Mesodermal cell (in vitro differentiated cells): Measurements from ENCODE around the gene MMAB.

Experiments
- H3K27ac ChIP-seq: 2 replicates; pipeline ENCODE4 v1.7.0; 2013; ENCODE audit warnings: mild to moderate bottlenecking, low read depth, low read length, moderate library complexity; ENCODE audit not compliant: severe bottlenecking
- H3K36me3 ChIP-seq: 2 replicates; pipeline ENCODE4 v1.7.1; 2013; ENCODE audit warnings: mild to moderate bottlenecking, low read length, moderate library complexity; ENCODE audit not compliant: control insufficient read depth, insufficient read depth
- H3K4me1 ChIP-seq: one replicate; pipeline ENCODE4 v1.7.1; 2013; ENCODE audit warnings: mild to moderate bottlenecking, low read length; ENCODE audit not compliant: insufficient read depth, control insufficient read depth, poor library complexity, severe bottlenecking
- H3K4me3 ChIP-seq: 2 replicates; pipeline ENCODE4 v1.7.0; 2013; ENCODE audit warnings: low read length, control low read depth, mild to moderate bottlenecking; ENCODE audit not compliant: insufficient read depth, poor library complexity, severe bottlenecking; ENCODE audit errors: extremely low read depth
- H3K9me3 ChIP-seq: 2 replicates; pipeline ENCODE4 v1.7.1; 2013; ENCODE audit warnings: mild to moderate bottlenecking, low read length, moderate library complexity; ENCODE audit not compliant: control insufficient read depth
- WGBS, 2 experiments: methylation state at CpG; one replicate each; pipeline ENCODE4 v1.1.5; 2013; ENCODE audit warnings: missing lambda C conversion rate in 2 of 2; ENCODE audit not compliant: insufficient coverage in 2 of 2; 5-methylcytosine and 5-hydroxymethylcytosine counted together

Gene MMAB

GRCh38 chr12:109539508-109539907, 33.8 kb downstream of the MMAB start:
- peaks cover 10% of the 10 kb centered on the region for H3K9me3 ChIP-seq
- H3K4me1 ChIP-seq: peaks cover 26% of the 10 kb centered on the region
- H3K36me3 ChIP-seq: peaks cover 2% of the 10 kb centered on the region
- no peak overlapping the region for H3K4me3 ChIP-seq
- 82 to 87% methylated on average over 9 of the region's 9 CpGs for WGBS, 2 experiments
- peak overlapping the region; percentile 29 for H3K27ac ChIP-seq

- H3K36me3 ChIP-seq: peaks cover 5% of the 10 kb centered on the region
- H3K4me3 ChIP-seq: no peak overlapping the region
- WGBS, 2 experiments: 83 to 89% methylated on average over 13 to 15 of the region's 16 CpGs
- H3K27ac ChIP-seq: peak overlapping the region; percentile 78
- peaks cover 23% of the 10 kb centered on the region for H3K4me1 ChIP-seq
- H3K9me3 ChIP-seq: peaks cover 10% of the 10 kb centered on the region
Measured at GRCh38 chr12:109538191-109538863, 35.0 kb downstream of the MMAB start.

GRCh38 chr12:109537136-109537535, 36.2 kb downstream of the MMAB start:
- Histone ChIP-seq H3K27ac (no peak overlapping the region), H3K4me3 (no peak overlapping the region), H3K4me1 (peaks cover 26% of the 10 kb centered on the region), H3K9me3 (peaks cover 4% of the 10 kb centered on the region), H3K36me3 (peaks cover 5% of the 10 kb centered on the region)
- WGBS, 2 experiments: 93 to 98% methylated on average over 8 of the region's 8 CpGs

- Histone ChIP-seq H3K4me1 (peaks cover 27% of the 10 kb centered on the region), H3K9me3 (no peaks in the 10 kb centered on the region), H3K4me3 (no peak overlapping the region), H3K27ac (no peak overlapping the region), H3K36me3 (peaks cover 6% of the 10 kb centered on the region)
- 98 to 100% methylated on average over 4 of the region's 5 CpGs for WGBS, 2 experiments
Measured at GRCh38 chr12:109535863-109536250, 37.4 kb downstream of the MMAB start.

- no peaks in the 10 kb centered on the region for H3K9me3 ChIP-seq
- no peak overlapping the region for H3K4me3 ChIP-seq
- H3K4me1 ChIP-seq: peaks cover 31% of the 10 kb centered on the region
- H3K27ac ChIP-seq: no peak overlapping the region
- WGBS, 2 experiments: 94% methylated on average over 23 to 25 of the region's 25 CpGs
- H3K36me3 ChIP-seq: peaks cover 9% of the 10 kb centered on the region
Measured at GRCh38 chr12:109535231-109535862, 38.0 kb downstream of the MMAB start.

GRCh38 chr12:109534456-109534855, 38.8 kb downstream of the MMAB start:
- Histone ChIP-seq H3K4me1 (peaks cover 39% of the 10 kb centered on the region), H3K4me3 (no peak overlapping the region), H3K36me3 (peaks cover 9% of the 10 kb centered on the region), H3K27ac (no peak overlapping the region), H3K9me3 (no peaks in the 10 kb centered on the region)
- WGBS, 2 experiments: 98% methylated on average over 15 of the region's 15 CpGs

GRCh38 chr12:109533487-109533740, 39.9 kb downstream of the MMAB start:
- H3K4me3 ChIP-seq: no peak overlapping the region
- WGBS, 2 experiments: 89 to 97% methylated on average over 8 of the region's 8 CpGs
- H3K27ac ChIP-seq: no peak overlapping the region
- H3K9me3 ChIP-seq: no peaks in the 10 kb centered on the region
- peaks cover 37% of the 10 kb centered on the region for H3K4me1 ChIP-seq
- H3K36me3 ChIP-seq: peaks cover 12% of the 10 kb centered on the region

GRCh38 chr12:109532721-109533486, 40.4 kb downstream of the MMAB start:
- peaks cover 14% of the 10 kb centered on the region for H3K36me3 ChIP-seq
- 91 to 94% methylated on average over 23 to 24 of the region's 24 CpGs for WGBS, 2 experiments
- H3K4me3 ChIP-seq: no peak overlapping the region
- no peaks in the 10 kb centered on the region for H3K9me3 ChIP-seq
- H3K4me1 ChIP-seq: peaks cover 33% of the 10 kb centered on the region
- H3K27ac ChIP-seq: no peak overlapping the region

- H3K4me1 ChIP-seq: peaks cover 33% of the 10 kb centered on the region
- no peak overlapping the region for H3K4me3 ChIP-seq
- no peaks in the 10 kb centered on the region for H3K9me3 ChIP-seq
- H3K36me3 ChIP-seq: peaks cover 26% of the 10 kb centered on the region
- WGBS, 2 experiments: 43% methylated on average over 1 of the region's 2 CpGs; no CpG with 5 or more reads in 1 of the 2 experiments
- H3K27ac ChIP-seq: peak overlapping the region; percentile 91
Measured at GRCh38 chr12:109531411-109531810, 41.9 kb downstream of the MMAB start.

GRCh38 chr12:109529691-109530640, 43.3 kb downstream of the MMAB start:
- H3K4me1 ChIP-seq: peaks cover 33% of the 10 kb centered on the region
- peaks cover 32% of the 10 kb centered on the region for H3K36me3 ChIP-seq
- WGBS, 2 experiments: 74 to 80% methylated on average over 15 to 17 of the region's 19 CpGs
- H3K4me3 ChIP-seq: no peak overlapping the region
- peak overlapping the region; percentile 91 for H3K27ac ChIP-seq
- no peaks in the 10 kb centered on the region for H3K9me3 ChIP-seq
